ENCODE data around the gene PRR30. TPM values are rescaled to one million over a fixed set of nuclear protein-coding genes. Genes with fewer than 3 reads are reported as not detected.

PRR30 gene
- total RNA-seq, 4 donors from 2014 or later: not detected

GRCh38 chr2:27171351-27171848, 32.2 kb upstream of the PRR30 start:
- DNase-seq: no peak
- TF ChIP-seq CTCF (IDR thresholded peaks at IDR 0.05) (no peak), POLR2A (IDR thresholded peaks at IDR 0.05) (no peak)
- Histone ChIP-seq H3K27ac (no peak overlapping the region), H3K4me1 (peaks cover 0 to 16% (median 1%) of the 10 kb centered on the region in 4 donors), H3K36me3 (no peaks in the 10 kb centered on the region), H3K27me3 (no peaks in the 10 kb centered on the region), H3K4me3 (no peak overlapping the region), H3K9me3 (no peaks in the 10 kb centered on the region)

- no peaks in the 10 kb centered on the region for H3K36me3 ChIP-seq
- TF ChIP-seq CTCF (IDR thresholded peaks at IDR 0.05): no peak
- TF ChIP-seq POLR2A (IDR thresholded peaks at IDR 0.05): no peak
- H3K27ac ChIP-seq: no peak overlapping the region
- peaks cover 0 to 16% (median 1%) of the 10 kb centered on the region in 4 donors for H3K4me1 ChIP-seq
- H3K9me3 ChIP-seq: no peaks in the 10 kb centered on the region
- no peak for DNase-seq
- H3K4me3 ChIP-seq: no peak overlapping the region
- H3K27me3 ChIP-seq: no peaks in the 10 kb centered on the region
Observed at GRCh38 chr2:27170581-27171337, 31.5 kb upstream of the PRR30 start.

- Histone ChIP-seq H3K27me3 (no peaks in the 10 kb centered on the region), H3K4me3 (no peak overlapping the region), H3K9me3 (no peaks in the 10 kb centered on the region), H3K4me1 (peaks cover 0 to 9% (median 1%) of the 10 kb centered on the region in 4 donors), H3K36me3 (no peaks in the 10 kb centered on the region), H3K27ac (peak overlapping the region in 1 of 4 donors; percentile 11)
- no peak for DNase-seq
- TF ChIP-seq CTCF (IDR thresholded peaks at IDR 0.05): no peak
- no peak for TF ChIP-seq POLR2A (IDR thresholded peaks at IDR 0.05)
Observed at GRCh38 chr2:27164960-27165763, 26.0 kb upstream of the PRR30 start.

GRCh38 chr2:27162151-27163121, 23.2 kb upstream of the PRR30 start:
- peak overlapping the region in 2 of 4 donors; percentile 23 to 31 for H3K4me3 ChIP-seq

More at GRCh38 chr2:27162151-27163121, 23.2 kb upstream of the PRR30 start:
- DNase-seq: no peak
- TF ChIP-seq CTCF (IDR thresholded peaks at IDR 0.05): no peak
- no peak for TF ChIP-seq POLR2A (IDR thresholded peaks at IDR 0.05)
- Histone ChIP-seq H3K4me1 (no peaks in the 10 kb centered on the region), H3K27me3 (no peaks in the 10 kb centered on the region), H3K27ac (peak overlapping the region in 2 of 4 donors; percentile 0 to 35), H3K36me3 (no peaks in the 10 kb centered on the region), H3K9me3 (no peaks in the 10 kb centered on the region)

All from Peyer's patch (tissue), 4 donors.